Mesendoderm (in vitro differentiated cells): ENCODE results near the gene RASGRP1.
A peak's percentile ranks its signal among the peaks of the same experiment; 100 is the strongest.

Experiments
- DNase-seq: peaks from one replicate; pipeline ENCODE4 v3.0.0; 2013
- H2AK5ac ChIP-seq: 2 replicates; pipeline ENCODE4 v1.6.1; 2013; ENCODE audit warnings: low read length, inconsistent platforms
- H2BK120ac ChIP-seq: 2 replicates; pipeline ENCODE4 v1.6.1; 2013; ENCODE audit warnings: low read depth, mild to moderate bottlenecking, low read length, moderate library complexity, mixed read lengths
- H2BK15ac ChIP-seq: replicated peaks from 2 replicates; pipeline ENCODE4 v1.6.1; 2013; ENCODE audit warnings: low read depth, mild to moderate bottlenecking, moderate library complexity
- H2BK5ac ChIP-seq: 2 replicates; pipeline ENCODE4 v1.6.1; 2013; ENCODE audit warnings: low read length, inconsistent platforms
- H3K18ac ChIP-seq: 2 replicates; pipeline ENCODE4 v1.6.1; 2013; ENCODE audit warnings: mild to moderate bottlenecking, low read length, mixed read lengths
- H3K23ac ChIP-seq: one replicate; pipeline ENCODE4 v1.6.1; 2013; ENCODE audit warnings: low read length
- H3K27ac ChIP-seq: 2 replicates; pipeline ENCODE4 v1.5.1; 2013; ENCODE audit warnings: low read depth, mild to moderate bottlenecking, inconsistent platforms, low read length, moderate library complexity
- H3K27me3 ChIP-seq: 2 replicates; pipeline ENCODE4 v1.6.1; 2013; ENCODE audit warnings: low read length, control low read depth, mild to moderate bottlenecking, inconsistent platforms; ENCODE audit not compliant: insufficient read depth, poor library complexity
- H3K36me3 ChIP-seq: 2 replicates; pipeline ENCODE4 v1.6.1; 2013; ENCODE audit warnings: low read length, inconsistent platforms; ENCODE audit not compliant: control insufficient read depth, insufficient read depth
- H3K4ac ChIP-seq: one replicate; pipeline ENCODE4 v1.6.1; 2013; ENCODE audit warnings: low read depth, mild to moderate bottlenecking, low read length, moderate library complexity
- H3K4me1 ChIP-seq: 2 replicates; pipeline ENCODE4 v1.6.1; 2013; ENCODE audit warnings: low read depth, low read length, inconsistent platforms; ENCODE audit not compliant: control insufficient read depth
- H3K4me2 ChIP-seq: 2 replicates; pipeline ENCODE4 v1.6.1; 2013; ENCODE audit warnings: low read length
- H3K4me3 ChIP-seq: 2 replicates; pipeline ENCODE4 v1.5.1; 2013; ENCODE audit warnings: mild to moderate bottlenecking, low read length
- H3K56ac ChIP-seq: one replicate; pipeline ENCODE4 v1.6.1; 2013; ENCODE audit warnings: low read length
- H3K79me1 ChIP-seq: 2 replicates; pipeline ENCODE4 v1.6.1; 2013; ENCODE audit warnings: low read length, inconsistent platforms
- H3K79me2 ChIP-seq: 2 replicates; pipeline ENCODE4 v1.6.1; 2013; ENCODE audit warnings: mild to moderate bottlenecking, low read length; ENCODE audit not compliant: control insufficient read depth, insufficient read depth
- H3K9ac ChIP-seq: 2 replicates; pipeline ENCODE4 v1.6.1; 2013; ENCODE audit warnings: low read length, inconsistent platforms
- H4K5ac ChIP-seq: one replicate; pipeline ENCODE4 v1.6.1; 2013; ENCODE audit warnings: low read length
- H4K8ac ChIP-seq: one replicate; pipeline ENCODE4 v1.6.1; 2013; ENCODE audit warnings: low read depth, mild to moderate bottlenecking, control low read depth, low read length, moderate library complexity
- WGBS: extraction: QIAGEN DNeasy Blood & Tissue Kit; methylation state at CpG from one replicate; pipeline ENCODE4 v1.1.7; 2013; ENCODE audit warnings: low lambda C conversion rate, missing lambda C conversion rate; ENCODE audit not compliant: insufficient coverage; ENCODE audit errors: extremely low coverage; 5-methylcytosine and 5-hydroxymethylcytosine counted together

Gene RASGRP1

DNA sequence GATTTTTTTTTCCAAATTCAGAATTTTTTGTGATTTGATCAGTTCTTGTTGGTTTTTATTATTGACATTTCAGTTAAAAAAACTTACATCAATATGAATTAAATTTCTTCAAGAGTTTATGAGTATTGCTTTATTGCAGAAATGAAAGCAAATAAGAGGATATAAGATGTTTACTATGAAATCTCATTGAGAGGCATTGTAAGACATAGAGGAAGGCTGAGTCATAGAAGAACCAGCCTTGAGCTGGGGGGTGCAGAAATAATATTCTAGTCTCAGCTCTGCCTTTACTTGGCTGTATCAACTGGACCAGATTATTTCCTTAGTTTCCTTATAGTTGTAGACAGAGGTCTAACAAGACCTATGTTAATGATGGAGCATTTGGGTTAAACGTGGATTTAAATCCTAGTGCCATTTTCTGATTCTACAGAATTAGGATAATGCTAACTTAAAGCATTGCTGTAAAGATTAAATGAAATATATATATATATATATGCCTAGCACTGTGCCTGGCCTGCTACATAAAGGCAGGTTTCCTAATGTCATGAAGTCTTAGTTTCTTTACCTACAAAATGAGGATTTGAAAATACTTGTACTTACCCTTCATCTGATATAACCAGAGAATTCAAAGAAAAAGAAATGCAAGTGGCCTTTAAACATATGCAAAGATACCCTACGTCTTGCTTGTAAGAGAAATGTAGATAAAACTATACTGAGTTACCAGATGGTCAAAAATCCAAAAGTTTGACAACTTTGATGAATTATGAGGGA is 103.4 kb downstream of the RASGRP1 start:
- H3K27me3 ChIP-seq: no peaks in the 10 kb centered on the region
- no peak overlapping the region for H3K9ac ChIP-seq
- DNase-seq: no peak
- H3K23ac ChIP-seq: no peak overlapping the region
- H4K5ac ChIP-seq: no peak overlapping the region
- no peak overlapping the region for H2AK5ac ChIP-seq
- no peaks in the 10 kb centered on the region for H3K36me3 ChIP-seq
- no peaks in the 10 kb centered on the region for H3K4me1 ChIP-seq
- H3K79me2 ChIP-seq: peaks cover 37% of the 10 kb centered on the region
- H3K4ac ChIP-seq: no peak overlapping the region
- H3K79me1 ChIP-seq: peaks cover 18% of the 10 kb centered on the region
- no peak overlapping the region for H2BK120ac ChIP-seq
- no peak overlapping the region for H2BK5ac ChIP-seq
- H3K18ac ChIP-seq: no peak overlapping the region
- no peak overlapping the region for H3K56ac ChIP-seq
- no peak overlapping the region for H2BK15ac ChIP-seq
- H3K4me2 ChIP-seq: no peak overlapping the region
- no CpG with 5 or more reads among the region's 2 CpGs for WGBS
- H3K4me3 ChIP-seq: no peak overlapping the region
- no peak overlapping the region for H4K8ac ChIP-seq
- H3K27ac ChIP-seq: no peak overlapping the region

DNA sequence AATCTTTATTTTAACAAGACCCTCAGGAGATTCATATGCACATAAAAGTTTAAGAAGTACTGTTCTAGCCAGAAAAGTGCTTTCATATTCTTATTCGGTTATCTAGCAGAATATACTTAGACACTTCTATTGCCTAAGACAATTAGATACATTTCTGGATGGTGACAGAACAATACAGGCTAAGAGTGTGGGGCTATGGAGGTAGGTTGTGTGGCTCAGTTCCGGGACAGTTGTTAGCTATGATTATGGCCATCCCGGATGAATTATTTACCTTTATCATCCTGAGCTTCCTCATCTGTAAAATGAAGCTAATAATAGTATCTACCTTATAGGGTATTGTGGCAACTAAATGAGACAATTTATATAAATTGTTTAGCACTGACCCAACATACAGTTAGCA is 104.1 kb downstream of the RASGRP1 start:
- H3K23ac ChIP-seq: no peak overlapping the region
- no peak overlapping the region for H2AK5ac ChIP-seq
- H3K36me3 ChIP-seq: no peaks in the 10 kb centered on the region
- no peak overlapping the region for H3K4me3 ChIP-seq
- H3K4me1 ChIP-seq: no peaks in the 10 kb centered on the region
- no peak overlapping the region for H2BK5ac ChIP-seq
- no peak overlapping the region for H4K8ac ChIP-seq
- no peak overlapping the region for H3K56ac ChIP-seq
- no peaks in the 10 kb centered on the region for H3K27me3 ChIP-seq
- H3K9ac ChIP-seq: no peak overlapping the region
- no peak overlapping the region for H2BK15ac ChIP-seq
- H3K79me2 ChIP-seq: peaks cover 41% of the 10 kb centered on the region
- no peak overlapping the region for H3K4ac ChIP-seq
- no peak overlapping the region for H3K4me2 ChIP-seq
- no CpG with 5 or more reads among the region's 3 CpGs for WGBS
- no peak overlapping the region for H4K5ac ChIP-seq
- H3K27ac ChIP-seq: no peak overlapping the region
- no peak for DNase-seq
- peaks cover 17% of the 10 kb centered on the region for H3K79me1 ChIP-seq
- no peak overlapping the region for H3K18ac ChIP-seq
- no peak overlapping the region for H2BK120ac ChIP-seq

DNA sequence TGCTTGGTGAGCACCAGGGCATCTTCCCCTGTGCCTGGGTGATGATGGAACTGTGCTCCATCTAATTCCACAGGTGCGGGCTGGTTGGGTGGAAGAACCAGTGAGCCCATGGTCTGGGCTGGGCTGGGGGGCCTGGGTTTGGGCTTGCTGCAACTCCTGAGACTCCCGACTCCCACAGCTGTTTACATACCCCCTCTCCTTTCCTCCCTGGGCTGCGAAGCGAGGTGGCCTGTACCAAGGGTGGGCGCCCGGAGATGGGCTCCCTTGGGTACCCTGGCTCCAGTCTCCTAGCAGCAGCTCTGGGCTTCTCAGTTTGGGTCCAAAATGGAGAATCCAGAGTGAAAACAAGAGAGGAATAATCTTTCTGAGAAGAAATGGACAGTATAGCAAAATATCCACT is 105.1 kb downstream of the RASGRP1 start:
- Histone ChIP-seq H3K9ac (no peak overlapping the region), H4K8ac (no peak overlapping the region), H2BK15ac (no peak overlapping the region), H3K36me3 (no peaks in the 10 kb centered on the region), H3K4me1 (no peaks in the 10 kb centered on the region), H3K4me2 (no peak overlapping the region), H2AK5ac (no peak overlapping the region), H3K4me3 (no peak overlapping the region), H2BK5ac (no peak overlapping the region), H3K23ac (no peak overlapping the region), H3K79me2 (peaks cover 49% of the 10 kb centered on the region), H2BK120ac (no peak overlapping the region), H3K79me1 (peaks cover 22% of the 10 kb centered on the region), H4K5ac (no peak overlapping the region), H3K4ac (no peak overlapping the region), H3K27me3 (no peaks in the 10 kb centered on the region), H3K18ac (no peak overlapping the region), H3K56ac (no peak overlapping the region), H3K27ac (no peak overlapping the region)
- WGBS: no CpG with 5 or more reads among the region's 6 CpGs
- no peak for DNase-seq

DNA sequence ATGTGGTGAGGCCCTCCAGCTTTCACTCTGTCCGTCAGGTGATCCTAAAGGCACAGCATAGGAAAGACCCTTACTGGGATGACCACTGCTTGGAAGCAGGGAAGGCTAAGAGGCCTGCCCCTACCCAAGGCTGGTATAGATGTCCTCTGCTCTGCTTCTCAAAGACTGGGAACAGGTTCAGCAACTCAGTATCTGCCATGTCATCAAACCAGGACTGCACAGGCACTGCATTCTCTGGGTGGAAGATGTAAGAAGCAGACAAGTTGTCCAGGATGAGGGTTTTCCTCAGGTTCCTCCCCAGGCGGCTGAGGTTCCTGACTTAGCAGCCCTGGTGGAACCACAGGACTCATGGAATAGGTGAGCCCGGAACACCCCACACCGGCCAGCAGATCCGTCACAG is 106.0 kb downstream of the RASGRP1 start:
- peaks cover 49% of the 10 kb centered on the region for H3K79me2 ChIP-seq
- H3K4me3 ChIP-seq: no peak overlapping the region
- H3K18ac ChIP-seq: no peak overlapping the region
- no peak overlapping the region for H4K8ac ChIP-seq
- H2BK5ac ChIP-seq: no peak overlapping the region
- H3K56ac ChIP-seq: no peak overlapping the region
- H3K27me3 ChIP-seq: no peaks in the 10 kb centered on the region
- no peak overlapping the region for H3K27ac ChIP-seq
- H2BK120ac ChIP-seq: no peak overlapping the region
- no CpG with 5 or more reads among the region's 5 CpGs for WGBS
- no peaks in the 10 kb centered on the region for H3K4me1 ChIP-seq
- no peak overlapping the region for H4K5ac ChIP-seq
- no peak overlapping the region for H3K4me2 ChIP-seq
- DNase-seq: no peak
- H3K23ac ChIP-seq: no peak overlapping the region
- H3K36me3 ChIP-seq: no peaks in the 10 kb centered on the region
- H3K4ac ChIP-seq: no peak overlapping the region
- H3K9ac ChIP-seq: no peak overlapping the region
- H2BK15ac ChIP-seq: no peak overlapping the region
- no peak overlapping the region for H2AK5ac ChIP-seq
- peaks cover 22% of the 10 kb centered on the region for H3K79me1 ChIP-seq

DNA sequence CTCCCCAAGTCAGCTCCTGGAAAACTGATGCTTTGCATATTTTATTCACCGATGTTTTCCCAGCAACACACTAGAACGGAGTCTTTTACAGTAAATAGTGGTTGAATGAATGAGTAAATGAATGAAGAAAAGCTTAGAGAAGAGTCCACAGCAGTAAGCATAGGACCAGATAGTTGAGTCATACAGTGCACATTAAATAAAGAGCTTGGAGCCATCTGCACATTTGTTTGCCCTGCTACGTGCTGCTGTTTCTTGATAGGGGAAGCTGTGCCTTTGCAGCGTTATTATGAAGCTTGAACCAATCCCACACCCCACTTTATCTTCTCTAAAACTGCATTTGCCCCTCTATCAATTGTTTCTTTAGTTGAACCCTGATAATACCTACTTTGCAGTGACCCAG is 109.5 kb downstream of the RASGRP1 start:
- H2BK120ac ChIP-seq: no peak overlapping the region
- no peaks in the 10 kb centered on the region for H3K27me3 ChIP-seq
- H4K5ac ChIP-seq: no peak overlapping the region
- H3K4me3 ChIP-seq: peak overlapping the region; percentile 96
- no peak overlapping the region for H2BK5ac ChIP-seq
- peak overlapping the region; percentile 98 for H3K56ac ChIP-seq
- H3K27ac ChIP-seq: no peak overlapping the region
- H3K79me1 ChIP-seq: peaks cover 22% of the 10 kb centered on the region
- H3K79me2 ChIP-seq: peaks cover 45% of the 10 kb centered on the region
- no peak for DNase-seq
- no peak overlapping the region for H3K23ac ChIP-seq
- H3K18ac ChIP-seq: no peak overlapping the region
- no peak overlapping the region for H2BK15ac ChIP-seq
- peak overlapping the region; percentile 97 for H3K9ac ChIP-seq
- no peak overlapping the region for H2AK5ac ChIP-seq
- no peaks in the 10 kb centered on the region for H3K4me1 ChIP-seq
- no peaks in the 10 kb centered on the region for H3K36me3 ChIP-seq
- H3K4me2 ChIP-seq: peak overlapping the region; percentile 77
- no peak overlapping the region for H3K4ac ChIP-seq
- H4K8ac ChIP-seq: no peak overlapping the region
- WGBS: no CpG with 5 or more reads among the region's 4 CpGs

DNA sequence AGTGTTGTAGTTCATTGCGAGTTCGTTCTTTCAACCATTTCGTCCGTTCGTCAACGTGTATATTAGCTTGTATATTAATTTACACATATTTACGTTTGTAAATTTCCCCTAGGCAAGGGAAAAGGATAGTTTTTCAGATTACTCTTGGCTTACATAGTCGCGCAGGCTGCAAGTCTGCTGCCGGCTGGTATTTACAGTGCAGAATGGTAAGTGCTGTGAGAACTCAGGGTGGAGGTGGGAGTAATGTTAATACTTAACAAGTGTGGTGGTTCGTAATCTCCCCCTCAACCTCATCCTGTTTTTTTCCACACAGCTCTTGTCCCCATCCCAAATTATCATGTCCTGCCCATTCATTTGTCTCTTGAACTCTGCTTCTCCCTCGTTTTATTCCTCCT is 109.9 kb downstream of the RASGRP1 start:
- DNase-seq: no peak
- Histone ChIP-seq H2BK5ac (no peak overlapping the region), H3K4me1 (no peaks in the 10 kb centered on the region), H2BK15ac (no peak overlapping the region), H3K36me3 (no peaks in the 10 kb centered on the region), H3K27ac (peak overlapping the region; percentile 97), H3K79me1 (peaks cover 19% of the 10 kb centered on the region), H3K23ac (no peak overlapping the region), H4K5ac (no peak overlapping the region), H2AK5ac (no peak overlapping the region), H3K79me2 (peaks cover 42% of the 10 kb centered on the region), H3K27me3 (no peaks in the 10 kb centered on the region), H3K4me2 (peak overlapping the region; percentile 77), H2BK120ac (no peak overlapping the region), H3K4ac (no peak overlapping the region), H3K4me3 (peak overlapping the region; percentile 96), H3K9ac (peak overlapping the region; percentile 97), H3K56ac (peak overlapping the region; percentile 98), H4K8ac (no peak overlapping the region), H3K18ac (no peak overlapping the region)
- WGBS: no CpG with 5 or more reads among the region's 12 CpGs
